Liver (tissue), 9 donors: ENCODE measurements around the gene NKX1-2. TPM values are rescaled to one million over a fixed set of nuclear protein-coding genes. Genes with fewer than 3 reads are reported as not detected.

Experiments used
- DNase-seq: peaks from one replicate; pipeline ENCODE4 v3.0.0-alpha.2; 2017; ENCODE audit warnings: low spot score
- H3K27ac ChIP-seq, 2 donors: one replicate each; pipeline ENCODE4 v1.7.0; 2013; ENCODE audit warnings: inconsistent platforms in 2 of 2, low read length in 2 of 2, control low read depth in 1 of 2, low read depth in 1 of 2, mild to moderate bottlenecking in 1 of 2
- H3K27me3 ChIP-seq, 4 donors: one replicate each; pipeline versions ENCODE4 v1.6.1 to v1.7.0; 2013; ENCODE audit warnings: low read length in 3 of 4, inconsistent platforms in 1 of 4, mild to moderate bottlenecking in 1 of 4, moderate library complexity in 1 of 4; ENCODE audit not compliant: control insufficient read depth in 4 of 4, insufficient read depth in 4 of 4
- H3K36me3 ChIP-seq, 4 donors: one replicate each; pipeline versions ENCODE4 v1.6.1 to v1.7.0; 2013; ENCODE audit warnings: low read length in 3 of 4, mild to moderate bottlenecking in 3 of 4, low read depth in 1 of 4, moderate library complexity in 1 of 4; ENCODE audit not compliant: control insufficient read depth in 4 of 4, insufficient read depth in 3 of 4
- H3K4me1 ChIP-seq, 4 donors: one replicate each; pipeline versions ENCODE4 v1.6.1 to v1.7.0; 2013; ENCODE audit warnings: low read length in 3 of 4, mild to moderate bottlenecking in 3 of 4, moderate library complexity in 1 of 4; ENCODE audit not compliant: control insufficient read depth in 4 of 4, insufficient read depth in 4 of 4
- H3K4me3 ChIP-seq, 3 donors: one replicate each; pipeline versions ENCODE4 v1.6.1 to v1.7.0; 2013; ENCODE audit warnings: low read length in 3 of 3, control low read depth in 1 of 3, low read depth in 1 of 3, mild to moderate bottlenecking in 1 of 3
- H3K9ac ChIP-seq, 2 donors: one replicate each; pipeline ENCODE4 v1.7.0; 2013; ENCODE audit warnings: low read length in 2 of 2, mild to moderate bottlenecking in 2 of 2, moderate library complexity in 2 of 2, control low read depth in 1 of 2, low read depth in 1 of 2
- H3K9me3 ChIP-seq, 4 donors: one replicate each; pipeline versions ENCODE4 v1.6.1 to v1.7.0; 2013; ENCODE audit warnings: low read length in 3 of 4; ENCODE audit not compliant: control insufficient read depth in 4 of 4
- EGR1 ChIP-seq, 2 donors: IDR thresholded peaks; 2 replicates each; pipeline ENCODE4 v1.6.1; 2016 to 2018; ENCODE audit warnings: antibody characterized with exemption in 2 of 2, low read depth in 2 of 2
- FOXA1 ChIP-seq: IDR thresholded peaks from 2 replicates; pipeline ENCODE4 v1.6.1; 2016; ENCODE audit warnings: antibody characterized with exemption
- FOXA2 ChIP-seq: IDR thresholded peaks from 2 replicates; pipeline ENCODE4 v1.6.1; 2016; ENCODE audit warnings: antibody characterized with exemption
- GABPA ChIP-seq, 2 donors: IDR thresholded peaks in 1 of 2; conservative IDR thresholded peaks in 1 of 2; 2 replicates each; pipeline ENCODE4 v1.6.1; 2016; ENCODE audit warnings: antibody characterized with exemption in 2 of 2, mild to moderate bottlenecking in 1 of 2, moderate library complexity in 1 of 2
- HNF4A ChIP-seq, 2 donors: conservative IDR thresholded peaks; 2 replicates each; pipeline ENCODE4 v1.6.1; 2016; ENCODE audit warnings: antibody characterized with exemption in 2 of 2, mild to moderate bottlenecking in 2 of 2
- HNF4G ChIP-seq: IDR thresholded peaks from 2 replicates; pipeline ENCODE4 v1.6.1; 2016; ENCODE audit warnings: antibody characterized with exemption
- NR2F2 ChIP-seq: IDR thresholded peaks from 2 replicates; pipeline ENCODE4 v1.6.1; 2016; ENCODE audit warnings: antibody characterized with exemption
- RAD21 ChIP-seq, 2 donors: IDR thresholded peaks; 2 replicates each; pipeline ENCODE4 v1.6.1; 2016; ENCODE audit warnings: antibody characterized with exemption in 2 of 2, mild to moderate bottlenecking in 2 of 2
- RXRA ChIP-seq, 2 donors: IDR thresholded peaks; 2 replicates each; pipeline ENCODE4 v1.6.1; 2017 to 2018; ENCODE audit warnings: antibody characterized with exemption in 2 of 2, mild to moderate bottlenecking in 1 of 2
- SP1 ChIP-seq: IDR thresholded peaks from 2 replicates; pipeline ENCODE4 v1.6.1; 2018; ENCODE audit warnings: antibody characterized with exemption, mild to moderate bottlenecking
- TAF1 ChIP-seq: conservative IDR thresholded peaks from 2 replicates; pipeline ENCODE4 v1.6.1; 2016; ENCODE audit warnings: antibody characterized with exemption, mild to moderate bottlenecking
- WGBS: extraction: QIAGEN DNeasy Blood & Tissue Kit; methylation state at CpG from one replicate; pipeline ENCODE4 v1.1.7; 2013; 5-methylcytosine and 5-hydroxymethylcytosine counted together
- polyA plus RNA-seq, 2 donors: library from polyadenylated mRNA; stranded (reverse) in 1 of 2; unstranded in 1 of 2; fragments of 200-250 nt in 1 of 2; fragments of >200 nt in 1 of 2; fragmentation: Nextera tagmentation in 1 of 2; extraction: Ambion mirVana in 1 of 2; gene quantifications; one replicate each; pipeline versions ENCODE4 v1.2.1 to v1.2.3, GENCODE V29; 2013 to 2015
- total RNA-seq, 2 donors: library from RNA; depleted of rRNA; stranded (reverse); fragments of >200 nt; gene quantifications; one replicate each; pipeline ENCODE4 v1.2.3, GENCODE V29; 2014
- TF ChIP-seq, protein P1 (sequence below): fragments of 150-350 bp; IDR thresholded peaks from 2 replicates; pipeline ENCODE4 v1.5.1; 2017; ENCODE audit warnings: improper control_type of control experiment, low read depth, low read length; ENCODE audit not compliant: missing input control
- TF ChIP-seq, protein P2 (sequence below): IDR thresholded peaks from 2 replicates; pipeline ENCODE4 v1.6.1; 2016; ENCODE audit warnings: antibody characterized with exemption
- TF ChIP-seq, protein P3 (sequence below): IDR thresholded peaks from 2 replicates; pipeline ENCODE4 v1.6.1; 2016; ENCODE audit warnings: antibody characterized with exemption, mild to moderate bottlenecking
- TF ChIP-seq, protein P4 (sequence below): IDR thresholded peaks from 2 replicates; pipeline ENCODE4 v1.6.1; 2016; ENCODE audit warnings: antibody characterized with exemption
- donor health status: healthy.
- donor health status: healthy.
- donor health status: healthy.
- donor health status: healthy.
- donor health status: healthy.

NKX1-2 gene
- total and polyA plus RNA-seq, 4 donors: not detected

GRCh38 chr10:124458473-124458872 is 8.6 kb upstream of the NKX1-2 start:
- no peak overlapping the region for H3K4me3 ChIP-seq
- no peaks in the 10 kb centered on the region for H3K9me3 ChIP-seq
- H3K27ac ChIP-seq: no peak overlapping the region
- WGBS: 94% methylated on average over 4 of the region's 4 CpGs
- peaks cover 0 to 6% (median 2%) of the 10 kb centered on the region in 4 donors for H3K4me1 ChIP-seq
- H3K27me3 ChIP-seq: peaks cover 0 to 10% (median 1%) of the 10 kb centered on the region in 4 donors
- no peak for DNase-seq
- no peak overlapping the region for H3K9ac ChIP-seq
- no peak for TF ChIP-seq HNF4A (conservative IDR thresholded peaks at IDR 0.05)
- no peak for TF ChIP-seq TAF1
- TF ChIP-seq, protein P1, sequence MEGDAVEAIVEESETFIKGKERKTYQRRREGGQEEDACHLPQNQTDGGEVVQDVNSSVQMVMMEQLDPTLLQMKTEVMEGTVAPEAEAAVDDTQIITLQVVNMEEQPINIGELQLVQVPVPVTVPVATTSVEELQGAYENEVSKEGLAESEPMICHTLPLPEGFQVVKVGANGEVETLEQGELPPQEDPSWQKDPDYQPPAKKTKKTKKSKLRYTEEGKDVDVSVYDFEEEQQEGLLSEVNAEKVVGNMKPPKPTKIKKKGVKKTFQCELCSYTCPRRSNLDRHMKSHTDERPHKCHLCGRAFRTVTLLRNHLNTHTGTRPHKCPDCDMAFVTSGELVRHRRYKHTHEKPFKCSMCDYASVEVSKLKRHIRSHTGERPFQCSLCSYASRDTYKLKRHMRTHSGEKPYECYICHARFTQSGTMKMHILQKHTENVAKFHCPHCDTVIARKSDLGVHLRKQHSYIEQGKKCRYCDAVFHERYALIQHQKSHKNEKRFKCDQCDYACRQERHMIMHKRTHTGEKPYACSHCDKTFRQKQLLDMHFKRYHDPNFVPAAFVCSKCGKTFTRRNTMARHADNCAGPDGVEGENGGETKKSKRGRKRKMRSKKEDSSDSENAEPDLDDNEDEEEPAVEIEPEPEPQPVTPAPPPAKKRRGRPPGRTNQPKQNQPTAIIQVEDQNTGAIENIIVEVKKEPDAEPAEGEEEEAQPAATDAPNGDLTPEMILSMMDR: no peak
- TF ChIP-seq, protein P2, sequence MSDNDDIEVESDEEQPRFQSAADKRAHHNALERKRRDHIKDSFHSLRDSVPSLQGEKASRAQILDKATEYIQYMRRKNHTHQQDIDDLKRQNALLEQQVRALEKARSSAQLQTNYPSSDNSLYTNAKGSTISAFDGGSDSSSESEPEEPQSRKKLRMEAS: no peak
- TF ChIP-seq RAD21 (IDR thresholded peaks at IDR 0.05): no peak
- TF ChIP-seq HNF4G: no peak
- H3K36me3 ChIP-seq: no peaks in the 10 kb centered on the region

- peaks cover 0 to 20% (median 6%) of the 10 kb centered on the region in 4 donors for H3K27me3 ChIP-seq
- no peak overlapping the region for H3K4me3 ChIP-seq
- TF ChIP-seq RAD21 (IDR thresholded peaks at IDR 0.05) (no peak), RXRA (IDR thresholded peaks at IDR 0.05) (no peak), GABPA (IDR thresholded peaks at IDR 0.05 in 1 of 2, conservative IDR thresholded peaks at IDR 0.05 in 1 of 2) (no peak), EGR1 (IDR thresholded peaks at IDR 0.05; ENCODE audit: low read depth in 2 of 2) (no peak), FOXA1 (no peak), FOXA2 (no peak), SP1 (no peak), NR2F2 (no peak), TAF1 (no peak)
- TF ChIP-seq, protein P1: no peak
- TF ChIP-seq, protein P3, sequence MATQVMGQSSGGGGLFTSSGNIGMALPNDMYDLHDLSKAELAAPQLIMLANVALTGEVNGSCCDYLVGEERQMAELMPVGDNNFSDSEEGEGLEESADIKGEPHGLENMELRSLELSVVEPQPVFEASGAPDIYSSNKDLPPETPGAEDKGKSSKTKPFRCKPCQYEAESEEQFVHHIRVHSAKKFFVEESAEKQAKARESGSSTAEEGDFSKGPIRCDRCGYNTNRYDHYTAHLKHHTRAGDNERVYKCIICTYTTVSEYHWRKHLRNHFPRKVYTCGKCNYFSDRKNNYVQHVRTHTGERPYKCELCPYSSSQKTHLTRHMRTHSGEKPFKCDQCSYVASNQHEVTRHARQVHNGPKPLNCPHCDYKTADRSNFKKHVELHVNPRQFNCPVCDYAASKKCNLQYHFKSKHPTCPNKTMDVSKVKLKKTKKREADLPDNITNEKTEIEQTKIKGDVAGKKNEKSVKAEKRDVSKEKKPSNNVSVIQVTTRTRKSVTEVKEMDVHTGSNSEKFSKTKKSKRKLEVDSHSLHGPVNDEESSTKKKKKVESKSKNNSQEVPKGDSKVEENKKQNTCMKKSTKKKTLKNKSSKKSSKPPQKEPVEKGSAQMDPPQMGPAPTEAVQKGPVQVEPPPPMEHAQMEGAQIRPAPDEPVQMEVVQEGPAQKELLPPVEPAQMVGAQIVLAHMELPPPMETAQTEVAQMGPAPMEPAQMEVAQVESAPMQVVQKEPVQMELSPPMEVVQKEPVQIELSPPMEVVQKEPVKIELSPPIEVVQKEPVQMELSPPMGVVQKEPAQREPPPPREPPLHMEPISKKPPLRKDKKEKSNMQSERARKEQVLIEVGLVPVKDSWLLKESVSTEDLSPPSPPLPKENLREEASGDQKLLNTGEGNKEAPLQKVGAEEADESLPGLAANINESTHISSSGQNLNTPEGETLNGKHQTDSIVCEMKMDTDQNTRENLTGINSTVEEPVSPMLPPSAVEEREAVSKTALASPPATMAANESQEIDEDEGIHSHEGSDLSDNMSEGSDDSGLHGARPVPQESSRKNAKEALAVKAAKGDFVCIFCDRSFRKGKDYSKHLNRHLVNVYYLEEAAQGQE: no peak
- TF ChIP-seq, protein P4, sequence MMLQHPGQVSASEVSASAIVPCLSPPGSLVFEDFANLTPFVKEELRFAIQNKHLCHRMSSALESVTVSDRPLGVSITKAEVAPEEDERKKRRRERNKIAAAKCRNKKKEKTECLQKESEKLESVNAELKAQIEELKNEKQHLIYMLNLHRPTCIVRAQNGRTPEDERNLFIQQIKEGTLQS: no peak
- DNase-seq: no peak
- 75% methylated on average over 7 of the region's 7 CpGs for WGBS
- H3K9me3 ChIP-seq: no peaks in the 10 kb centered on the region
- H3K4me1 ChIP-seq: peaks cover 0 to 2% (median under 1%) of the 10 kb centered on the region in 4 donors
- no peak overlapping the region for H3K9ac ChIP-seq
- no peaks in the 10 kb centered on the region for H3K36me3 ChIP-seq
- H3K27ac ChIP-seq: no peak overlapping the region
Measured at GRCh38 chr10:124455441-124455840, 5.6 kb upstream of the NKX1-2 start.
